ENCODE data around the gene DTYMK. TPM values are rescaled to one million over a fixed set of nuclear protein-coding genes. Genes with fewer than 3 reads are reported as not detected.

The DTYMK gene
- total and polyA plus RNA-seq, 10 of the 15 experiments (the other 5 are each of a cell fraction or from before 2014, with no cell fraction given): 7.0 to 220 (median 59.3) TPM

DNA sequence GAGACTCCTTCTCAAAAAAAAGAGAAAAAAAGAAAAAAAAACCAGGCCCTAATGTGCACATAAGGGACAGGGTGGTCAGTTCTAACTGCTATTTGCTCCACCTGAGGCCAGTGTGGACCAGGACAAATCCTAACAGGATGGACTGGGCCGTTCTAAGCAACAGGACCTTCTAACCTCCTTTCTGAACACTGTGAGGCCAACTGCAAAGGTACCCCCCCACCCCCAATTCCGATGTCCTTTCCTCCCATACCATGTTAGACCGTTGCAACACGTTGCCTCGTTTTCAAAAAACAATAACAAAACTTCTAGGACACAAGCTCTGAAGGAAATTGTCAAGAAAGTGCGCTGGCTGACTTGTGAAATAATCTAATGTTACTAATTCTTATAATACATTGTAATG is 50.9 kb downstream of the DTYMK start:
- no peak for FAIRE-seq
- SMC1A ChIA-PET (ENCODE audit: uncharacterized antibody, unreplicated experiment): interaction anchor here (0.6 to 0.7 kb wide), 2 partner anchors 11 to 18 kb away, joined by 3 to 5 read pairs; no protein-coding TSS in a partner anchor
- Histone ChIP-seq H3K9me3 (replicated peaks; ENCODE audit: control insufficient read depth, insufficient read depth, low read length) (no peaks in the 10 kb centered on the region; the same call in 1 of the 3 replicates), H3K36me3 (ENCODE audit: control insufficient read depth in 2 of 2, insufficient read depth in 2 of 2, low read length in 1 of 2) (peaks cover 12 to 24% of the 10 kb centered on the region in 2 experiments; a peak in 3 of 4 replicates), H3K27ac (ENCODE audit: control insufficient read depth, insufficient read depth) (peak overlapping the region; percentile 59), H3K4me1 (ENCODE audit: control insufficient read depth, insufficient read depth, low read length) (peaks cover 11% of the 10 kb centered on the region), H4K20me1 (ENCODE audit: control insufficient read depth, insufficient read depth) (no peaks in the 10 kb centered on the region), H2AFZ (ENCODE audit: control insufficient read depth, low read depth, low read length) (peak overlapping the region; percentile 68), H3K4me3 (peak overlapping the region; percentile 84), H3K27me3 (replicated peaks in 1 of 2; ENCODE audit: control insufficient read depth in 2 of 2, insufficient read depth in 2 of 2, low read length in 1 of 2) (no peaks in the 10 kb centered on the region), H3K4me2 (ENCODE audit: control insufficient read depth, insufficient read depth) (peak overlapping the region; percentile 97), H3K79me2 (ENCODE audit: control insufficient read depth, insufficient read depth, low read length) (peaks cover 67% of the 10 kb centered on the region), H3K9ac (ENCODE audit: control insufficient read depth, insufficient read depth, low read length) (peak overlapping the region; percentile 87)
- in situ Hi-C loops (cut with MboI) (no loop called here), intact Hi-C loops (cut with micrococcal nuclease; ENCODE audit: unreplicated experiment) (no loop called here)
- CTCF ChIA-PET: interaction anchor here (0.6 kb wide), 1 partner anchor 1122 kb away, joined by 3 read pairs; no protein-coding TSS in a partner anchor
- POLR2A ChIA-PET: interaction anchor here (0.6 kb wide), 1 partner anchor 266 kb away, joined by 3 read pairs; no protein-coding TSS in a partner anchor
- RAD21 ChIA-PET (ENCODE audit: unreplicated experiment): no interaction called here
- WGBS (ENCODE audit: insufficient coverage, insufficient replicate concordance, low lambda C conversion rate, missing lambda C conversion rate): 4% methylated on average over 6 of the region's 6 CpGs
- DNase-seq (ENCODE audit: low read depth, low spot score): no peak
- ATAC-seq: no peak
- BruUV-seq (replicated peaks): TSS peak; percentile 48
- TF ChIP-seq HDAC2 (IDR thresholded peaks at IDR 0.05) (no peak), IKZF1 (conservative IDR thresholded peaks at IDR 0.05) (no peak), NFXL1 (IDR thresholded peaks at IDR 0.05; ENCODE audit: borderline replicate concordance) (no peak), SUZ12 (IDR thresholded peaks at IDR 0.05; ENCODE audit: unreplicated experiment) (no peak), ZNF207 (IDR thresholded peaks at IDR 0.05; ENCODE audit: borderline replicate concordance) (no peak), MEF2A (IDR thresholded peaks at IDR 0.05; ENCODE audit: insufficient read depth, low read depth, low read length) (no peak), DPF2 (IDR thresholded peaks at IDR 0.05) (no peak), SREBF1 (IDR thresholded peaks at IDR 0.05; ENCODE audit: low read length) (no peak), MYB (IDR thresholded peaks at IDR 0.05; ENCODE audit: borderline replicate concordance, low read depth, low read length) (no peak), YY1 (IDR thresholded peaks at IDR 0.05; ENCODE audit: low read depth, low read length) (no peak), SMAD1 (IDR thresholded peaks at IDR 0.05; ENCODE audit: low read depth, partially characterized antibody) (no peak), STAT3 (IDR thresholded peaks at IDR 0.05; ENCODE audit: low read depth, low read length) (no peak), ZZZ3 (IDR thresholded peaks at IDR 0.05; ENCODE audit: control insufficient read depth, insufficient read length, low read depth) (no peak), RCOR1 (conservative IDR thresholded peaks at IDR 0.05; ENCODE audit: low read depth, low read length) (no peak)
- TF ChIP-seq, protein P1, sequence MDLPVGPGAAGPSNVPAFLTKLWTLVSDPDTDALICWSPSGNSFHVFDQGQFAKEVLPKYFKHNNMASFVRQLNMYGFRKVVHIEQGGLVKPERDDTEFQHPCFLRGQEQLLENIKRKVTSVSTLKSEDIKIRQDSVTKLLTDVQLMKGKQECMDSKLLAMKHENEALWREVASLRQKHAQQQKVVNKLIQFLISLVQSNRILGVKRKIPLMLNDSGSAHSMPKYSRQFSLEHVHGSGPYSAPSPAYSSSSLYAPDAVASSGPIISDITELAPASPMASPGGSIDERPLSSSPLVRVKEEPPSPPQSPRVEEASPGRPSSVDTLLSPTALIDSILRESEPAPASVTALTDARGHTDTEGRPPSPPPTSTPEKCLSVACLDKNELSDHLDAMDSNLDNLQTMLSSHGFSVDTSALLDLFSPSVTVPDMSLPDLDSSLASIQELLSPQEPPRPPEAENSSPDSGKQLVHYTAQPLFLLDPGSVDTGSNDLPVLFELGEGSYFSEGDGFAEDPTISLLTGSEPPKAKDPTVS (IDR thresholded peaks at IDR 0.05; ENCODE audit: low read depth, low read length): no peak
- TF ChIP-seq, protein P2, sequence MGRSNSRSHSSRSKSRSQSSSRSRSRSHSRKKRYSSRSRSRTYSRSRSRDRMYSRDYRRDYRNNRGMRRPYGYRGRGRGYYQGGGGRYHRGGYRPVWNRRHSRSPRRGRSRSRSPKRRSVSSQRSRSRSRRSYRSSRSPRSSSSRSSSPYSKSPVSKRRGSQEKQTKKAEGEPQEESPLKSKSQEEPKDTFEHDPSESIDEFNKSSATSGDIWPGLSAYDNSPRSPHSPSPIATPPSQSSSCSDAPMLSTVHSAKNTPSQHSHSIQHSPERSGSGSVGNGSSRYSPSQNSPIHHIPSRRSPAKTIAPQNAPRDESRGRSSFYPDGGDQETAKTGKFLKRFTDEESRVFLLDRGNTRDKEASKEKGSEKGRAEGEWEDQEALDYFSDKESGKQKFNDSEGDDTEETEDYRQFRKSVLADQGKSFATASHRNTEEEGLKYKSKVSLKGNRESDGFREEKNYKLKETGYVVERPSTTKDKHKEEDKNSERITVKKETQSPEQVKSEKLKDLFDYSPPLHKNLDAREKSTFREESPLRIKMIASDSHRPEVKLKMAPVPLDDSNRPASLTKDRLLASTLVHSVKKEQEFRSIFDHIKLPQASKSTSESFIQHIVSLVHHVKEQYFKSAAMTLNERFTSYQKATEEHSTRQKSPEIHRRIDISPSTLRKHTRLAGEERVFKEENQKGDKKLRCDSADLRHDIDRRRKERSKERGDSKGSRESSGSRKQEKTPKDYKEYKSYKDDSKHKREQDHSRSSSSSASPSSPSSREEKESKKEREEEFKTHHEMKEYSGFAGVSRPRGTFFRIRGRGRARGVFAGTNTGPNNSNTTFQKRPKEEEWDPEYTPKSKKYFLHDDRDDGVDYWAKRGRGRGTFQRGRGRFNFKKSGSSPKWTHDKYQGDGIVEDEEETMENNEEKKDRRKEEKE (IDR thresholded peaks at IDR 0.05): no peak
- TF ChIP-seq, protein P3, sequence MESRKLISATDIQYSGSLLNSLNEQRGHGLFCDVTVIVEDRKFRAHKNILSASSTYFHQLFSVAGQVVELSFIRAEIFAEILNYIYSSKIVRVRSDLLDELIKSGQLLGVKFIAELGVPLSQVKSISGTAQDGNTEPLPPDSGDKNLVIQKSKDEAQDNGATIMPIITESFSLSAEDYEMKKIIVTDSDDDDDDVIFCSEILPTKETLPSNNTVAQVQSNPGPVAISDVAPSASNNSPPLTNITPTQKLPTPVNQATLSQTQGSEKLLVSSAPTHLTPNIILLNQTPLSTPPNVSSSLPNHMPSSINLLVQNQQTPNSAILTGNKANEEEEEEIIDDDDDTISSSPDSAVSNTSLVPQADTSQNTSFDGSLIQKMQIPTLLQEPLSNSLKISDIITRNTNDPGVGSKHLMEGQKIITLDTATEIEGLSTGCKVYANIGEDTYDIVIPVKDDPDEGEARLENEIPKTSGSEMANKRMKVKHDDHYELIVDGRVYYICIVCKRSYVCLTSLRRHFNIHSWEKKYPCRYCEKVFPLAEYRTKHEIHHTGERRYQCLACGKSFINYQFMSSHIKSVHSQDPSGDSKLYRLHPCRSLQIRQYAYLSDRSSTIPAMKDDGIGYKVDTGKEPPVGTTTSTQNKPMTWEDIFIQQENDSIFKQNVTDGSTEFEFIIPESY (IDR thresholded peaks at IDR 0.05): no peak
- TF ChIP-seq, protein P4, sequence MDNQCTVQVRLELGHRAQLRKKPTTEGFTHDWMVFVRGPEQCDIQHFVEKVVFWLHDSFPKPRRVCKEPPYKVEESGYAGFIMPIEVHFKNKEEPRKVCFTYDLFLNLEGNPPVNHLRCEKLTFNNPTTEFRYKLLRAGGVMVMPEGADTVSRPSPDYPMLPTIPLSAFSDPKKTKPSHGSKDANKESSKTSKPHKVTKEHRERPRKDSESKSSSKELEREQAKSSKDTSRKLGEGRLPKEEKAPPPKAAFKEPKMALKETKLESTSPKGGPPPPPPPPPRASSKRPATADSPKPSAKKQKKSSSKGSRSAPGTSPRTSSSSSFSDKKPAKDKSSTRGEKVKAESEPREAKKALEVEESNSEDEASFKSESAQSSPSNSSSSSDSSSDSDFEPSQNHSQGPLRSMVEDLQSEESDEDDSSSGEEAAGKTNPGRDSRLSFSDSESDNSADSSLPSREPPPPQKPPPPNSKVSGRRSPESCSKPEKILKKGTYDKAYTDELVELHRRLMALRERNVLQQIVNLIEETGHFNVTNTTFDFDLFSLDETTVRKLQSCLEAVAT (IDR thresholded peaks at IDR 0.05): no peak

All from GM12878 (cell line).